ENCODE data around the gene PLA2G15. TPM values are rescaled to one million over a fixed set of nuclear protein-coding genes. Genes with fewer than 3 reads are reported as not detected.

The PLA2G15 gene
- total and polyA plus RNA-seq, 2 of the 13 experiments (the other 11 are each of a cell fraction or from before 2014, with no cell fraction given) = 14.4 to 23.7 TPM

- TF ChIP-seq E2F1 (CRISPR knock-in tag; IDR thresholded peaks at IDR 0.05) (peak; percentile 38; the same call in 1 of the 2 replicates), ELF1 (CRISPR knock-in tag; IDR thresholded peaks at IDR 0.05) (peak; percentile 89), DMAP1 (CRISPR knock-in tag; IDR thresholded peaks at IDR 0.05) (peak; percentile 73; the same call in 1 of the 2 replicates), SKI (IDR thresholded peaks at IDR 0.05; ENCODE audit: partially characterized antibody) (peak; percentile 43), STAG1 (CRISPR knock-in tag; IDR thresholded peaks at IDR 0.05) (peak; percentile 3; the same call in 1 of the 2 replicates), HOXA5 (CRISPR knock-in tag; IDR thresholded peaks at IDR 0.05) (peak; percentile 63; the same call in 1 of the 2 replicates), TBL1XR1 (IDR thresholded peaks at IDR 0.05; ENCODE audit: borderline replicate concordance, low read length, partially characterized antibody) (peak; percentile 50), FOXO1 (CRISPR knock-in tag; IDR thresholded peaks at IDR 0.05) (peak; percentile 57; the same call in 1 of the 2 replicates)
- TF ChIP-seq, protein P1, sequence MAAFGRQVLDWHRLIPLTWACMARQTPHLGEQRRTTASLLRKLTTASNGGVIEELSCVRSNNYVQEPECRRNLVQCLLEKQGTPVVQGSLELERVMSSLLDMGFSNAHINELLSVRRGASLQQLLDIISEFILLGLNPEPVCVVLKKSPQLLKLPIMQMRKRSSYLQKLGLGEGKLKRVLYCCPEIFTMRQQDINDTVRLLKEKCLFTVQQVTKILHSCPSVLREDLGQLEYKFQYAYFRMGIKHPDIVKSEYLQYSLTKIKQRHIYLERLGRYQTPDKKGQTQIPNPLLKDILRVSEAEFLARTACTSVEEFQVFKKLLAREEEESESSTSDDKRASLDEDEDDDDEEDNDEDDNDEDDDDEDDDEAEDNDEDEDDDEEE (CRISPR knock-in tag; IDR thresholded peaks at IDR 0.05) = no peak
- TF ChIP-seq, protein P2, sequence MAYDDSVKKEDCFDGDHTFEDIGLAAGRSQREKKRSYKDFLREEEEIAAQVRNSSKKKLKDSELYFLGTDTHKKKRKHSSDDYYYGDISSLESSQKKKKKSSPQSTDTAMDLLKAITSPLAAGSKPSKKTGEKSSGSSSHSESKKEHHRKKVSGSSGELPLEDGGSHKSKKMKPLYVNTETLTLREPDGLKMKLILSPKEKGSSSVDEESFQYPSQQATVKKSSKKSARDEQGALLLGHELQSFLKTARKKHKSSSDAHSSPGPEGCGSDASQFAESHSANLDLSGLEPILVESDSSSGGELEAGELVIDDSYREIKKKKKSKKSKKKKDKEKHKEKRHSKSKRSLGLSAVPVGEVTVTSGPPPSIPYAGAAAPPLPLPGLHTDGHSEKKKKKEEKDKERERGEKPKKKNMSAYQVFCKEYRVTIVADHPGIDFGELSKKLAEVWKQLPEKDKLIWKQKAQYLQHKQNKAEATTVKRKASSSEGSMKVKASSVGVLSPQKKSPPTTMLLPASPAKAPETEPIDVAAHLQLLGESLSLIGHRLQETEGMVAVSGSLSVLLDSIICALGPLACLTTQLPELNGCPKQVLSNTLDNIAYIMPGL (CRISPR knock-in tag; IDR thresholded peaks at IDR 0.05; ENCODE audit: borderline replicate concordance in 1 of 2, low read depth in 1 of 2) = no peak; a peak in 2 of 4 replicates
- TF ChIP-seq, protein P3, sequence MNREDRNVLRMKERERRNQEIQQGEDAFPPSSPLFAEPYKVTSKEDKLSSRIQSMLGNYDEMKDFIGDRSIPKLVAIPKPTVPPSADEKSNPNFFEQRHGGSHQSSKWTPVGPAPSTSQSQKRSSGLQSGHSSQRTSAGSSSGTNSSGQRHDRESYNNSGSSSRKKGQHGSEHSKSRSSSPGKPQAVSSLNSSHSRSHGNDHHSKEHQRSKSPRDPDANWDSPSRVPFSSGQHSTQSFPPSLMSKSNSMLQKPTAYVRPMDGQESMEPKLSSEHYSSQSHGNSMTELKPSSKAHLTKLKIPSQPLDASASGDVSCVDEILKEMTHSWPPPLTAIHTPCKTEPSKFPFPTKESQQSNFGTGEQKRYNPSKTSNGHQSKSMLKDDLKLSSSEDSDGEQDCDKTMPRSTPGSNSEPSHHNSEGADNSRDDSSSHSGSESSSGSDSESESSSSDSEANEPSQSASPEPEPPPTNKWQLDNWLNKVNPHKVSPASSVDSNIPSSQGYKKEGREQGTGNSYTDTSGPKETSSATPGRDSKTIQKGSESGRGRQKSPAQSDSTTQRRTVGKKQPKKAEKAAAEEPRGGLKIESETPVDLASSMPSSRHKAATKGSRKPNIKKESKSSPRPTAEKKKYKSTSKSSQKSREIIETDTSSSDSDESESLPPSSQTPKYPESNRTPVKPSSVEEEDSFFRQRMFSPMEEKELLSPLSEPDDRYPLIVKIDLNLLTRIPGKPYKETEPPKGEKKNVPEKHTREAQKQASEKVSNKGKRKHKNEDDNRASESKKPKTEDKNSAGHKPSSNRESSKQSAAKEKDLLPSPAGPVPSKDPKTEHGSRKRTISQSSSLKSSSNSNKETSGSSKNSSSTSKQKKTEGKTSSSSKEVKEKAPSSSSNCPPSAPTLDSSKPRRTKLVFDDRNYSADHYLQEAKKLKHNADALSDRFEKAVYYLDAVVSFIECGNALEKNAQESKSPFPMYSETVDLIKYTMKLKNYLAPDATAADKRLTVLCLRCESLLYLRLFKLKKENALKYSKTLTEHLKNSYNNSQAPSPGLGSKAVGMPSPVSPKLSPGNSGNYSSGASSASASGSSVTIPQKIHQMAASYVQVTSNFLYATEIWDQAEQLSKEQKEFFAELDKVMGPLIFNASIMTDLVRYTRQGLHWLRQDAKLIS (CRISPR knock-in tag; IDR thresholded peaks at IDR 0.05) = no peak
- TF ChIP-seq, protein P4, sequence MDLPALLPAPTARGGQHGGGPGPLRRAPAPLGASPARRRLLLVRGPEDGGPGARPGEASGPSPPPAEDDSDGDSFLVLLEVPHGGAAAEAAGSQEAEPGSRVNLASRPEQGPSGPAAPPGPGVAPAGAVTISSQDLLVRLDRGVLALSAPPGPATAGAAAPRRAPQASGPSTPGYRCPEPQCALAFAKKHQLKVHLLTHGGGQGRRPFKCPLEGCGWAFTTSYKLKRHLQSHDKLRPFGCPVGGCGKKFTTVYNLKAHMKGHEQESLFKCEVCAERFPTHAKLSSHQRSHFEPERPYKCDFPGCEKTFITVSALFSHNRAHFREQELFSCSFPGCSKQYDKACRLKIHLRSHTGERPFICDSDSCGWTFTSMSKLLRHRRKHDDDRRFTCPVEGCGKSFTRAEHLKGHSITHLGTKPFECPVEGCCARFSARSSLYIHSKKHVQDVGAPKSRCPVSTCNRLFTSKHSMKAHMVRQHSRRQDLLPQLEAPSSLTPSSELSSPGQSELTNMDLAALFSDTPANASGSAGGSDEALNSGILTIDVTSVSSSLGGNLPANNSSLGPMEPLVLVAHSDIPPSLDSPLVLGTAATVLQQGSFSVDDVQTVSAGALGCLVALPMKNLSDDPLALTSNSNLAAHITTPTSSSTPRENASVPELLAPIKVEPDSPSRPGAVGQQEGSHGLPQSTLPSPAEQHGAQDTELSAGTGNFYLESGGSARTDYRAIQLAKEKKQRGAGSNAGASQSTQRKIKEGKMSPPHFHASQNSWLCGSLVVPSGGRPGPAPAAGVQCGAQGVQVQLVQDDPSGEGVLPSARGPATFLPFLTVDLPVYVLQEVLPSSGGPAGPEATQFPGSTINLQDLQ (CRISPR knock-in tag; IDR thresholded peaks at IDR 0.05) = peak; percentile 58
These were observed 7.7 kb upstream of the PLA2G15 start (continued) for GRCh38 chr16:68237243-68238028.

Measured in HepG2 (cell line).